Stomach (tissue), 4 donors: ENCODE data around the gene SLC24A4.

ENCODE experiments used
- CTCF ChIP-seq, 7 experiments: fragments of 450-650 bp in 4 of 7; fragments of 200-600 bp in 3 of 7; sonication (generic) in 3 of 7; IDR thresholded peaks; one replicate each; pipeline ENCODE4 v1.5.1; 2016 to 2019; ENCODE audit warnings: antibody characterized with exemption in 7 of 7, control low read depth in 2 of 7, mild to moderate bottlenecking in 1 of 7
- EP300 ChIP-seq: sonication (generic); formaldehyde crosslinking; IDR thresholded peaks from one replicate; pipeline ENCODE4 v1.6.1; 2017; ENCODE audit warnings: antibody characterized with exemption
- POLR2A ChIP-seq, 4 donors: fragments of 450-650 bp; IDR thresholded peaks; one replicate each; pipeline ENCODE4 v1.6.1; 2016; ENCODE audit warnings: antibody characterized with exemption in 4 of 4, control low read depth in 2 of 4, mild to moderate bottlenecking in 1 of 4, moderate library complexity in 1 of 4
- POLR2AphosphoS5 ChIP-seq, 3 donors: sonication (generic); formaldehyde crosslinking; IDR thresholded peaks; one replicate each; pipeline ENCODE4 v1.6.1; 2016; ENCODE audit warnings: antibody characterized with exemption in 3 of 3

DNA sequence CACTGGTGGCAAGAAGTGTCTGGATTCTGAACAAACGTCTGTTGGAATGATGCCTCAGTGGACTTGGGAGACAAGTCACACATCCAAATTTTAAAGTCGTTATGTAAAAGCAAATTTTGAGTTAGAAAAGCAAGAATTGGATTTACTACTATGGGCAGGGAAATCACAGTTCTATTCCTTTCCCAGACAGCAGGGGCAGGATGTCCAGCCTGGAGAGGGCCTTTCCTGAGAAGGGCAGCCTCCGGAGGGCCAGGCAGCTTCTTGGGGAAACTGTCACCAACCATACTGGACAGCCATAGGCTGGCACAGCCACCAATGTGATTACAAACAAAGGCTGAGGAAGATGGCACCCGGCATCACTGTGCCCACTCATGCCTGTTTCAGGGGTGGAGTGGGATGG, 11.1 kb downstream of the SLC24A4 start:
- TF ChIP-seq CTCF (IDR thresholded peaks at IDR 0.05) (no peak), POLR2AphosphoS5 (IDR thresholded peaks at IDR 0.05) (no peak), POLR2A (IDR thresholded peaks at IDR 0.05) (no peak), EP300 (no peak)
